K562 (cell line): ENCODE results near the gene FGF2. TPM values are rescaled to one million over a fixed set of nuclear protein-coding genes. Genes with fewer than 3 reads are reported as not detected.

Experiments
- CBX1 ChIP-seq: sonication (generic); IDR thresholded peaks from 2 replicates; pipeline ENCODE4 v1.6.1; 2016; ENCODE audit warnings: antibody characterized with exemption, low read depth, mild to moderate bottlenecking
- EGR1 ChIP-seq: fragments of 450-650 bp; conservative IDR thresholded peaks from 2 replicates; pipeline ENCODE4 v1.6.1; 2017; ENCODE audit warnings: mild to moderate bottlenecking
- HLTF ChIP-seq: fragments of 450-650 bp; IDR thresholded peaks from 2 replicates; pipeline ENCODE4 v1.6.1; 2016
- ZNF133 ChIP-seq: fragments of 250-450 bp; sonication (Bioruptor Pico); IDR thresholded peaks from 2 replicates; pipeline ENCODE4 v1.4.0; 2020; ENCODE audit warnings: mild to moderate bottlenecking
- ZNF197 ChIP-seq: fragments of 200-800 bp; sonication (Bioruptor generic); IDR thresholded peaks from 2 replicates; pipeline ENCODE4 v1.6.1; 2016; ENCODE audit warnings: low read depth, missing genetic modification characterization, missing compliant biosample characterization
- polyA plus RNA-seq, 8 experiments: library from polyadenylated mRNA; depleted of rRNA in 4 of 8; stranded (reverse) in 5 of 8; unstranded in 3 of 8; fragments of >200 nt; fragmentation: Nextera tagmentation in 2 of 8; fragmentation: Illumina TruSeq in 1 of 8; extraction: Ambion mirVana in 2 of 8; extraction: Trizol in 1 of 8; gene quantifications; 2 replicates each; pipeline versions ENCODE4 v1.2.1 to v1.2.3, GENCODE V29; 2011 to 2014; ENCODE audit warnings: inconsistent platforms in 1 of 8, missing spikeins in 1 of 8
- total RNA-seq, 7 experiments: library from RNA; depleted of rRNA in 6 of 7; stranded (reverse); fragments of >200 nt in 6 of 7; fragmentation: Illumina TruSeq in 2 of 7; extraction: Trizol in 2 of 7; gene quantifications; 2 replicates each; pipeline versions ENCODE4 v1.2.1 to v1.2.3, GENCODE V29; 2011 to 2021; ENCODE audit warnings: low replicate concordance in 1 of 7
- TF ChIP-seq, protein P1 (sequence below): IDR thresholded peaks from 2 replicates; pipeline ENCODE4 v1.6.1; 2012; ENCODE audit warnings: low read depth, low read length, improper control_type of control experiment, borderline replicate concordance
- TF ChIP-seq, protein P2 (sequence below): fragments of 250-450 bp; sonication (Bioruptor Pico); IDR thresholded peaks from 2 replicates; pipeline ENCODE4 v1.8.0; 2022; ENCODE audit warnings: moderate library complexity, mild to moderate bottlenecking, inconsistent platforms
- TF ChIP-seq, protein P3 (sequence below): IDR thresholded peaks from 2 replicates; pipeline ENCODE4 v1.6.1; 2011; ENCODE audit warnings: borderline replicate concordance, low read depth, mild to moderate bottlenecking, moderate library complexity, low read length; ENCODE audit not compliant: insufficient read depth, poor library complexity, severe bottlenecking

The FGF2 gene
- total and polyA plus RNA-seq, 9 of the 15 experiments (the other 6 are each of a cell fraction or from before 2014, with no cell fraction given) = 2.5 to 19.4 (median 9.2) TPM

DNA sequence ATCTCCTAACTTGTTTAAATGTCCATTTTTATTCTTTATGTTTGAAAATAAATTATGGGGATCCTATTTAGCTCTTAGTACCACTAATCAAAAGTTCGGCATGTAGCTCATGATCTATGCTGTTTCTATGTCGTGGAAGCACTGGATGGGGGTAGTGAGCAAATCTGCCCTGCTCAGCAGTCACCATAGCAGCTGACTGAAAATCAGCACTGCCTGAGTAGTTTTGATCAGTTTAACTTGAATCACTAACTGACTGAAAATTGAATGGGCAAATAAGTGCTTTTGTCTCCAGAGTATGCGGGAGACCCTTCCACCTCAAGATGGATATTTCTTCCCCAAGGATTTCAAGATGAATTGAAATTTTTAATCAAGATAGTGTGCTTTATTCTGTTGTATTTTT is 68.2 kb downstream of the FGF2 start (continued):
- TF ChIP-seq ZNF197 (no peak), CBX1 (no peak), EGR1 (no peak), ZNF133 (CRISPR knock-in tag) (no peak), HLTF (no peak)
- TF ChIP-seq, protein P1, sequence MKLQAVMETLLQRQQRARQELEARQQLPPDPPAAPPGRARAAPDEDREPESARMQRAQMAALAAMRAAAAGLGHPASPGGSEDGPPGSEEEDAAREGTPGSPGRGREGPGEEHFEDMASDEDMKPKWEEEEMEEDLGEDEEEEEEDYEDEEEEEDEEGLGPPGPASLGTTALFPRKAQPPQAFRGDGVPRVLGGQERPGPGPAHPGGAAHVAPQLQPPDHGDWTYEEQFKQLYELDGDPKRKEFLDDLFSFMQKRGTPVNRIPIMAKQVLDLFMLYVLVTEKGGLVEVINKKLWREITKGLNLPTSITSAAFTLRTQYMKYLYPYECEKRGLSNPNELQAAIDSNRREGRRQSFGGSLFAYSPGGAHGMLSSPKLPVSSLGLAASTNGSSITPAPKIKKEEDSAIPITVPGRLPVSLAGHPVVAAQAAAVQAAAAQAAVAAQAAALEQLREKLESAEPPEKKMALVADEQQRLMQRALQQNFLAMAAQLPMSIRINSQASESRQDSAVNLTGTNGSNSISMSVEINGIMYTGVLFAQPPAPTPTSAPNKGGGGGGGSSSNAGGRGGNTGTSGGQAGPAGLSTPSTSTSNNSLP = no peak
- TF ChIP-seq, protein P2, sequence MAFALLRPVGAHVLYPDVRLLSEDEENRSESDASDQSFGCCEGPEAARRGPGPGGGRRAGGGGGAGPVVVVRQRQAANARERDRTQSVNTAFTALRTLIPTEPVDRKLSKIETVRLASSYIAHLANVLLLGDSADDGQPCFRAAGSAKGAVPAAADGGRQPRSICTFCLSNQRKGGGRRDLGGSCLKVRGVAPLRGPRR (CRISPR knock-in tag) = no peak
- TF ChIP-seq, protein P3, sequence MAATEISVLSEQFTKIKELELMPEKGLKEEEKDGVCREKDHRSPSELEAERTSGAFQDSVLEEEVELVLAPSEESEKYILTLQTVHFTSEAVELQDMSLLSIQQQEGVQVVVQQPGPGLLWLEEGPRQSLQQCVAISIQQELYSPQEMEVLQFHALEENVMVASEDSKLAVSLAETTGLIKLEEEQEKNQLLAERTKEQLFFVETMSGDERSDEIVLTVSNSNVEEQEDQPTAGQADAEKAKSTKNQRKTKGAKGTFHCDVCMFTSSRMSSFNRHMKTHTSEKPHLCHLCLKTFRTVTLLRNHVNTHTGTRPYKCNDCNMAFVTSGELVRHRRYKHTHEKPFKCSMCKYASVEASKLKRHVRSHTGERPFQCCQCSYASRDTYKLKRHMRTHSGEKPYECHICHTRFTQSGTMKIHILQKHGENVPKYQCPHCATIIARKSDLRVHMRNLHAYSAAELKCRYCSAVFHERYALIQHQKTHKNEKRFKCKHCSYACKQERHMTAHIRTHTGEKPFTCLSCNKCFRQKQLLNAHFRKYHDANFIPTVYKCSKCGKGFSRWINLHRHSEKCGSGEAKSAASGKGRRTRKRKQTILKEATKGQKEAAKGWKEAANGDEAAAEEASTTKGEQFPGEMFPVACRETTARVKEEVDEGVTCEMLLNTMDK = no peak
